GM21390 (cell line): ENCODE results near the gene EXOSC3.

Experiments
- ATAC-seq: cut with Tn5 transposase; IDR thresholded peaks from one replicate; pipeline ENCODE4 v1.9.1; 2021; ENCODE audit not compliant: unreplicated experiment

The EXOSC3 gene

DNA sequence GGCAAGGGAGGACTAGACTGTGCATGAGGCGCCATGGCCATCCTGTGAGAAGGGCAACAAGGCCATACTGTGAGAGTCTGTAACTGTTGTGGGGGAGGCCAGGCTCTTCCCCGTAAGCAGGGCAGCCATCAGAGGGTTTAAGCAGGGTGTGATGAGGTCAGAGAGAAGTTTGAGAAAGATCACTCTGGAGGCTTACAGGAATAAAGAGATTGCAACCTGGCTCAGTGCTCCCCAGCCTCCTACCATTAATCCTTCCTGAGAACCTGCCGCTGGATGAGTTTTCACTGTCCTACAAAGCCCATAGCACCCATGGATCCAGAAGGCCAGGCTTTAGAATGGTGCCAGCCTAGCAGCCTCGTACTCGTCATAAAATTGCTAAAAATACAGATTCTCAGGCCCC is 45.6 kb downstream of the EXOSC3 start:
- no peak for ATAC-seq

DNA sequence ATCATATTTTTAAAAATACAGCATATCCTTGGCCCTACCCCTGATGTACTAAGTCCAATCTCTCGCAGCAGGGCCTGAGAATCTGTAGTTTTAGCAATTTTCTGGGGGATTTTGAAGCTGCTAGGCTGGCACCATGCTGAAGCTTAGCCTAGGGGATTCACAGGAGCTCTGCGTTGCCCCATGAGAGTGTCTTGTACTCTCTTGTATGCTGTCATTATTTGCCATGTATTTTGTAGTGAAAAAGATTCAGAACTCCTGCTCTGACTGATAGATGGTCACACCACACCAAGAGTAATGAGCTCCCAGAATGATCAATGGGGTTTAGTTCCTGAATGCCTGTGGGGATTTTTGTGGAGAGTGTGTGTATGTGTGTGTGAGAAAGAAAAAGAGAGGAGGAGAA is 51.9 kb downstream of the EXOSC3 start:
- no peak for ATAC-seq

DNA sequence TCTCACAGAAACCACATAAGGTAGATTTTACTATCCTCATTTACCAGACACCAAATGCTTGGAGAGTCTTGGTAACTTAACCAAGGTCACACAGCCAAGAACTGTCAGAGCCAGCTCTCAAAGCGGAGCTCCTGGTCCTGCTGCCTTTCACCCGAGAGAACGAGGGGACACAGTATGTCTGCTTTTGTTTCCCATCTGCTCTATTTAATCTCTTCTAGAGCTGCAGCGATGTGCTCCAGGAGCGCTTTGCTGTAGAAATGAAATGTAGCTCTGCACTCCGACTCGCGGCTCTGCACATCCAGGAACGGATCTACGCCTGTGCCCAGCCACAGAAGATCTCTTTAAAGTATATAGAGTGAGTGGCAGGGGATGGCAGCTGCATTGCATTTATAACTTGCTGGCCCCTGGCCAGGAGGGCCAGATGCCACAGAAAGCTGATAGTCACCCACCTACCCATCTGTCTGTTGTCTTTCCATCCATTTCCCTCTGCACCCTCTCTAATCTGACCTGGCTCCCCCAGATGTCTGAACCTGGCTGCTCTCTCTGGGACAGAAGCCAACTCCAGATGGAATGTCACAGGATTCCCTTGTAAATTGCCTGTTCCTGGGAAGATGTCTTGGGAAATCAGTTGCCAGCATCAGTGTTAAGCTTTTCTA is 52.6 kb downstream of the EXOSC3 start:
- ATAC-seq = no peak

DNA sequence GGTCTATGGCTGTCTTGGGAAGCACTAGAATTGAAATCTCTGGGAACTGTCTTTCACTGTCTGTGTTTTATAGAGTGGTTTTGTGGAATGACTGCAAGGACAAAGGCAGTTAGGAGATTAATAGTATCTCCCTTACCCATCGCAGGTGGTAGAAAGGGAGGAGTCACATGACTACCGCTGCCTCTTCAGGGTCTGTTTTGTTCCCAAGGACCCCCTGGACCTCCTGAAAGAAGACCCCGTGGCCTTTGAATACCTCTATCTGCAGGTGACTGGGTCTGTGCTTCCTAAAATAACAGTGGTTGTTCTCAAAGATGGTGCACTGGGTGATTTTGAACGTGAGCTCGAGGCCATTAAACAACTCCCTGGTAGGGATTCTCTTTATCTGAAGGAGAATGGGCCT is 54.0 kb downstream of the EXOSC3 start:
- ATAC-seq = no peak

DNA sequence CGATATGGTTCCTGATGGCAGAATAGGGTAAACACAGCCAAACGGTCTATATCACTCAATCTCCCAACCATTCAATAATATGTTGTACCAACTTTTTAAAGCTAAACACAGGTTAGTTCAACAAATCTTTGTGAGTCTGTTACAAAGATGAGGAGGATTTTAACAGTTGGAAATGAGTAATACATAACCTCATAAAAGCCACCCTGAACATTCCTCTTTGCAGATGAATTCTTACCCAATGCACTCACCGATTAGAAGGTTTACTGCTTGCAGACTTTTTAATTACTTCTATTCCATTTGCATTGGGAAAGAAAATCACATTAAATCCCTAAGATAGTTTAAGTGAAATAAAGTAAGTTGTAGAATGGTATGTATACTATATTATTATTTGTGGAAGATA is 54.6 kb downstream of the EXOSC3 start:
- no peak for ATAC-seq
